Dedifferentiated amniotic fluid mesenchymal stem cell (primary cell): ENCODE measurements around the gene SP9.

Source experiments
- DNase-seq: peaks from one replicate; pipeline ENCODE4 v3.0.0-alpha.2; 2016; ENCODE audit errors: extremely low spot score

The SP9 gene

DNA sequence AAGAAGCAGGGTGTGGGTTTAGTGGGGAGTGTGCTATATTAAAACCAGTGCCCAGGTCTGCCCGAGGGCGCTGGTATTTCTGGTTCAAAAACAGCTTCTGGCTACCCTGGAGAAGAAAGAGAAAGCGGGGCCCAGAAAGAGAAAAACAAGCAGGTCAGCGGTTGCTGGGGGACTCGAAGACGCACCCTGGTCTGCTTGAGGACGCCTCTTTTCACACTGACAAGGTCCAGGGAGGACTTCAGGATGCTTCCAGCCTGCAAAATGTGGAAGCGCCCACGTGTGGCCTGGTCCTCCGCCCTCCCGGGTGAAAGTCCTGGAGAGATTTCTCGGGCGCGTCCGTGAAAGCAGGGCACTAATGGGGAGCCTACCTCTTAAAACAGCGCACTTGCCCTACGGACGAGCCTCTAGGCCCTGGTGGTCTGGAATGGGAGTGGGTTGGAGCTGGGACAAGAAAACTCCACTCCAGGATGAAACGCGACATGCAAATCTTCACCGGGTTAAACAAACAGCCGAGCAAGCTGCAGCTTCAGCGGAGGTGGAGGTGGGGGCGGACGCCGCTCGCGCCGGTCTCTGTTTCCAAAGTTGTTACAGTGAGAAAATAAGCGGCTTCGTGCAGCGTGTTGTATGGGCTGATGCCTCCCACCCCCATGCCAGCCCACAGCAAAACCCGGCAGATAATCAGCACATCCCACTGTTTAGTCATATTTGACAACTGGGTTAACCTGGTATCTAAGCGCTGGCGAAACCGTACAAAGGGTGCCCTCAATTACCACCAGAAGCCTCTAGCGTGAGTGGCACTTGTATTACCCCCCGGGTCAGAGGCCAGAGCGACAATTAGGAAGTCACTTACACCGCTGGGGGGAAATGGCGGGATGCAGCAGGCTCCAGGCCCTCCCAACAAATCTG is 1.1 kb upstream of the SP9 start:
- DNase-seq, result no peak

DNA sequence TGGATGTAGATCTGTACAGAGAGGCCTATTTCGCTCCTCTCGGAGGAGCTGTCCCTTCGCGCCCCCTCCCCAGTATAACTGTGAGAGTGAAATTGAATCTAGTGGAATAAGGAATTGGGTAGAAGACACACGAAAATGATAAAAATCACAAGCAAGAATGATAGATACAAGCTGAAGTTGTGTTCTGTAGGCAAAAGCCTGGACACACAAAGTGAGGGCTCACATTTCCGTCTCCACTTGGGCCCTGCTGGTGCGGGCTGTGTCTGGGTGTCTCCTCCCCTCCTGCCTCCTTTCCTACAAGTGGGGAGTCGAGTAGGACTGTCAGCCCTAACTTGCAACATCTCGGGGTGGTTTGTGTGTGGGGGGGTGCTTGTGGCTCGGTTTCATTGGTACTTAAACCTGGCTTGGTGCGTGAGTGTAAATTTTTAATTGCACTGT is 457 bp upstream of the SP9 start:
- DNase-seq, result no peak

GRCh38 chr2:174335254-174335987 is 667 bp downstream of the SP9 start:
- no peak for DNase-seq

DNA sequence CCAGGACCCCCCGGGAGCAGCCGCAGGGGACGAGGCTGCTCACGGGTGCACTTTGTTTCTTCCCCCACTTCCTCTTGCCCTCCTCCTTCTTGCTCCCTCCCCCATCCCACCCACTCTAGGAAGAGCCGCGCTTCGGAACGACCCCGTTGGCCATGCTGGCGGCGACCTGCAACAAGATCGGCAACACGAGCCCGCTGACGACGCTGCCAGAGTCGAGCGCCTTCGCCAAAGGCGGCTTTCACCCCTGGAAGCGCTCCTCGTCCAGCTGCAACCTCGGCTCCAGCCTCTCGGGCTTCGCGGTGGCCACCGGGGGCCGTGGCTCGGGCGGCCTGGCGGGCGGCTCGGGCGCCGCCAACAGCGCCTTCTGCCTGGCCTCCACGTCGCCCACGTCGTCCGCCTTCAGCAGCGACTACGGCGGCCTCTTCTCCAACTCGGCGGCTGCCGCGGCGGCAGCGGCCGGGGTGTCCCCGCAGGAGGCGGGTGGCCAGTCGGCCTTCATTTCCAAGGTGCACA is 1.3 kb downstream of the SP9 start:
- DNase-seq, result no peak

DNA sequence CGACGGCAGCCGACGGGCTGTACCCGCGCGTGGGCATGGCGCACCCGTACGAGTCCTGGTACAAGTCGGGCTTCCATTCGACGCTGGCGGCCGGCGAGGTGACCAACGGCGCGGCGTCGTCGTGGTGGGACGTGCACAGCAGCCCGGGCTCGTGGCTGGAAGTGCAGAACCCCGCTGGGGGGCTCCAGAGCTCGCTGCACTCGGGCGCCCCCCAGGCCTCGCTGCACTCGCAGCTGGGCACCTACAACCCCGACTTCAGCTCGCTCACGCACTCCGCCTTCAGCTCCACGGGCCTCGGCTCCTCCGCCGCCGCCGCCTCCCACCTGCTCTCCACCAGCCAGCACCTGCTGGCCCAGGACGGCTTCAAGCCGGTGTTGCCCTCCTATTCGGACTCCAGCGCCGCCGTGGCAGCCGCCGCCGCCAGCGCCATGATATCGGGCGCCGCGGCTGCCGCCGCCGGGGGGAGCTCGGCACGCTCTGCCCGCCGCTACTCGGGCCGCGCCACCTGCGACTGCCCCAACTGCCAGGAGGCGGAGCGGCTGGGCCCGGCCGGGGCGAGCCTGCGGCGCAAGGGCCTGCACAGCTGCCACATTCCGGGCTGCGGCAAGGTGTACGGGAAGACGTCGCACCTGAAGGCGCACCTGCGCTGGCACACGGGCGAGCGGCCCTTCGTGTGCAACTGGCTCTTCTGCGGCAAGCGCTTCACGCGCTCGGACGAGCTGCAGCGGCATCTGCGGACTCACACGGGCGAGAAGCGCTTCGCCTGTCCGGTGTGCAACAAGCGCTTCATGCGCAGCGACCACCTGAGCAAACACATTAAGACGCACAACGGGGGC is 2.0 kb downstream of the SP9 start:
- no peak for DNase-seq

GRCh38 chr2:174337337-174338146 is 2.8 kb downstream of the SP9 start:
- no peak for DNase-seq

DNA sequence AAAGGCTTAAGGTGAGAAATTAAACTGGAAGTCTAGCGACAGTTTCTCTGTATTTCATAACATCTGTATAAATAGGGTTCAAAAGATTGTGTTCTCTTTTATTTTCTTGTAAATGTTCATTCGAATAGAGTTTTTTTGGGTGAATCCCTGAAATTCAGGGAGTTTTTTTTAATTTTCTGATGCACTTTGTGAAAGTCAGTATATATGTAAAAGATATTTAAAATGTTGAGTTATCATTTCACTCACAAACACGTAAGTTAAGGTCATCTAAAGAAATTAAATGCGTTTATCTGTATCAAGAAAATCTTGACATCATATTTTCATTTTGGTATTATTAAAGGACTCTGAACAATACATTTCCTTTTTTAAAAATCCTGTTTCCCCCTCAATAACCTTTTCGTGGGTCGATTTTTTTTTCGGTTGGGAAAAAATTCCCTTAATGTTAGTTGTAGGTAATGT is 3.4 kb downstream of the SP9 start:
- no peak for DNase-seq

DNA sequence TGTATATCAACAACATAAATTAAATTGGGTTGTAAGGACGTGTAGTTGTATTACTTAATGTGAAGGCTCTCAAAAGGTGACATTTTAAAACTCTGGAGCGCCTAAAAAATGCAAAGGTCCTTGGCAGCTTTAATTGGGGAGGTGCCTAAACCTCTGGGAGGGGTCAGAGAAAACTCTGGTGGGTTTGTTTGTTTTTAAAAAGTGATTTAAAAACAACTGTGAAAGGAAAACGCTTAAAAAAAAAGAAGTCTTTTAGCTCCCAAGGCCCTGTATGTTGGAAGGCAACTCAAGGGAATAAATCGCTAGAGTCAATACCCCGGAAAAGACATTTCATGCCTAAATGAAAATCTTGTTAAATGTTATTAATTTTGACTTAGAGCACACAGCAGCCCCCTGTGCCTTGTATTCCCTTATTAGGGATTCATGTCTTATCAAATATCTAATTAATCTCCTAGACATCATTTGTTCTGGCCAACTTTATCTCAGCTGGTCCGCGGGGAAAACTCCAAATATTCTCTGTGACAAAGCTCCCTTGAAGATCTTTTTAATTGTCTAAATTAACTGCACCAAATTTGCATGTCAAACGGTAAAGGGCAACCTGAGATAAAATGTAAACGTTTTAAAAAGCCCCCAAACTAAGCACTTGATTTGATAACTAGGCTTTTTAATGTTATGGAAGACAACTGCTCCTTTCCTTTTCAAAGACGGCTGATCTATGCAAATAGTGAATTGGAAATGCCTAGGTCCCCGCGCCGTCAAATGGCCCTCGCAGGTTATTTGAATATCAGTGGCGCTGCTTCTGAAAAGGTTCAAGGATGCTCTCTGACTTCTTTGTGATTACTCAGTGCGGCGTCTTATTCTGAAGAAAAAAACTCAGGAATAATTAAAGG is 4.2 kb downstream of the SP9 start:
- DNase-seq, result no peak

DNA sequence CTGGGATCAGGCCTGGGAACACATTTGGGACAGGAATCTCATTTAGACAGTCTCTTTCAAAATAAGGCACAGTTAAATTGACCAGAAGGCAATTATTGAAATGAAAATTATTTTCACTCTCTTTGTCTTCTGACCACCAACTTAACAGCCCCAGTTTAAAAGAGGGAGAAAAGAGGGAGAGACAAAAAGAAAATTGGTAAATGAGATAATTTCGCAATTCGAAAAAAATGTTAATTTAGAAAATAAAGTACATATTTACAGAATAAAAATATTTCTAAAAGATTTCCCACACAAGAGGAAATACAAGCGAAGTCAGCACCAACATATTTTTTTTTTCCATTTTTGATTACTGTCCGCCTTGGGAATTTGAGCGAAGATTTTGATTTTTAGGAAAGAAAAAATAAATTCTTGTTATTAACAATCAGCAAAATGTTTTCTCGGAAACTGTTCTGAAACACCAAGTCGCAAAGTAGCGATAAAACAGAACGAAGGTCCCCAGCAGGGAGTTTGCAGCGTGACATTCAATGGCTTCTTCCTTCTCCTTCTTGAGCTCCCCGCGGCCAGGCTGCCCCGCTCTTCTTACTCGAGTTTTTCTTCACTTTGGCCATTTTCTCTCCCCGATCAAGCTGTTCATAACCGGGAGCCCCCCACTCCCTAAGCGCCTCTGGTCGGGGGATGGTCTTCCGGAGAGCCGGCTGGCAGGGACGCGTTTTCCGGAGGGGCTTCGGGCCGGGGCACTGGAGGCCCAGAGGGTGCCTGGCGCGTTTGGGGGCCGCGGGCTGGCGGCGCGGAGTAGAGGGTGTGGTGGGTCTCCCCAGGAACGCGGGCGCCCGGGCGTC is 5.0 kb downstream of the SP9 start:
- no peak for DNase-seq

DNA sequence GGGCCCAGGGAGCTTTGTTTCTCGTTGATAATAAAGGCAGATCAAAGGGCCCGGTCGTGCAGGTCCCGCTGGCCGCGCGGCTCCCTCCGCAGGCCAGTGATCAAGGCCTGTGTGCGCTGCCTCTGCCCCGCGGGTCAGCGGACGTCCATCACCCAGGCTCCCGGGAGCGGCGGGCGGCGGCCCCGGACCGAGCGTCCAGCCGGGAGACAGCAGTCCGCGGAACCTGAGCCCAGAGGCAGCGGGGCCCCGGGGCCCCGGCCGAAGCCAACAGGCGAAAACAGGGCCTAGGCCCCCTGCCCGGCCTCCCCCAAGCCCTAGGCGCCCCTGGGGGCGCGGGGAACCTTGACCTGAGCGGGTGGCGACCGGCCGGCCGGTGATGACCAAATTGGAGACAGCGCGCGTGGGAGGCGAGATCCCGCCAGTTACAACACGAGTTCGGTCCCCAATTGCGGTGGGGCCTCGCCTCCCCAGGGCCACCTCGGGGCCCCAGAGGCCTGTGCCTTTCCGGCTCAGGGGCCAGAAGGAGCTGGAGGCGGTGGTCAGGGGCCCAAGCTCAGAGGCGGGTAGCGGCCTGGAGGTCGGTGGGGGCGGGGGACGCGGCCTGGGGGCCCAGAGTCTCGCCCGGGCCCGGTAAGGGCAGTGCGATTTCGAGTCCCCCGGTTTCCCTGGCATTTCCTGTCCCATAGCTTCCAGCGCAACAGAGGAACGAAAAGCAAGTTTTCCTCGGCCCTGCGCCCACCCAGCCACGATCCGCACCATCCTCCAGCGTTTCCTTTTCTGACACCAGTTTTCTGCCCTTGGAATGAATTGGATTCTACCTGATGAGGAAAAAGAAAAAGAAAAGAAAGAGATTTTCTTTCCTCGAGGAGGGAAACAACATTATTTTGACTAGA is 5.9 kb downstream of the SP9 start:
- DNase-seq, result no peak

GRCh38 chr2:174341293-174341994 is 6.7 kb downstream of the SP9 start:
- DNase-seq, result peak; percentile 68

- DNase-seq, result no peak
Measured at GRCh38 chr2:174341995-174342685, 7.4 kb downstream of the SP9 start.

DNA sequence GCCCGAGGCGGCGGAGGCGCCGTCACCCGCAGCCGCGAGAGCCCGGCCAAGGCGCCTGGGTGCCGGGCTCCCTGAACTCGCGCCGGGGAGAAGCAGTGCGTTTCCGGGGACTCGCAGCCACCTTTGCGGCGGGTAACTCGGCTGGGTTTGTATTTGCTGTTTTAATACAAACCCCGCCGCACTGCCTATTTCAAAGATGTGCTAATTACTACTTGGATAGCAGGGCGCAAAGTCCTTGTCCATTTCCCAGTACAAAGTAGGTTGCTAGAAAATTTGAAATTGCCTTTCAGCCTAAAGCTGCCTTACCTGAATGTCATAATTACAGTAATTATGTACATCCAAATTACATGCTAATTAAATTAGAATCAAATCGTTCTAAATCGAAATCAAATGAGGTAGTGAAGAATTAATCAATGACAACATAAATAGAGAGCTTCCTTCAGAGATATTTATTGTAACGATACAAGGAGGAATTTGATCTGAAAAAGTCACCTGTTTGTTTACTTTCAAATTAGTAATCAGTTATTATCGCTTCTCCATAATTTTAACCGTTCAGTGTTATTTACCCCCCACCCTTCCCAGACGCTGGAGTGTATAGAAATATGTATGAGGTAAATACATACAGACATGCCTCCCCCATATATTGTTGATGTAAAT is 8.1 kb downstream of the SP9 start:
- DNase-seq, result no peak

- DNase-seq, result no peak
Measured at GRCh38 chr2:174343343-174343622, 8.5 kb downstream of the SP9 start.

DNA sequence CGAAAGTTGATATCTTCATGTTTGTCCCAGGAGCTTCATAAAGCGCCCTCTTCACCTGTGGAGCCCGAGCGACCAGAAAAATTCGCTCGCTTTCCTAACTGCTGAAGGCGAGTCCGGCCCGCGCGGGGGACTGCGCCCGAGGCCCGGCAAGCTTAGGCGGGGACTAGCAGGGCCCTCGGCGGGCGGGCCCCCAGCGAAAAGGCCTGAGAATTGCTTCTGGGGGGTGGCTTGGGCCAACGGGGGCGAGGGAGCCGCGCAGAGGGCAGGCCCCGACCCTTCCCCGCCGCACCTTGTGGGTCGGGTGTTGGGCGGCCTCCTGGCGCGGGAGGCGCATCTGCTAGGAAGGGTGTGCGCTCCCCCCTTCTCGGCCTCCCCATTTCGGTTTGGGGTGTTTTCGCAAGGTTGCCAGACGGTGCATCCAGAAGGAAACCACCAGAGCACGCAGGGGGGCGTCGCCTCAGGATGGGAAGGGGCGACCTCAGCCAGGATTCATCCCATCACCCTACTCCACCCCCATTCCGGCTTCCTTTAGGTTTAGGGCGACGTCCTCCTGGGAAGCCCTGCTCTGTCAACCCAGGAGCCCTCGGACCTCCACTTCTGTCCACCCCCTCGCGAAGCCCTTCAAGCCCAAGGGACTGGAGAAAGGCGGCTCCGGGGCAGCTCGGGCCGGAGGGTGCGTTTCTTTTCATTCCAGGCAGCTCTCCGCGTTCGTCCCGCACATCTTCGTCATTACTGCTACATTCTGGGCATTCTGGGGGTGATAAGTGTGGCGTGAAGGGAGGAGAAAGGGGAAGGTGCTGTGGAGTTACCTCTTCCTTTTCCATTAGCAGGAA is 9.1 kb downstream of the SP9 start:
- no peak for DNase-seq
